B cell (primary cell): ENCODE results near the gene SCYGR1. TPM values are rescaled to one million over a fixed set of nuclear protein-coding genes. Genes with fewer than 3 reads are reported as not detected.
A peak's percentile ranks its signal among the peaks of the same experiment; 100 is the strongest.

ENCODE experiments used
- ATAC-seq: fragments of 200-7000 bp; cut with Tn5 transposase; one replicate; pipeline ENCODE4 v1.10.0; 2021; ENCODE audit warnings: low read depth, mild to moderate bottlenecking, moderate number of reproducible peaks, moderate library complexity
- CTCF ChIA-PET: fragments of 350-600 bp; sonication (Branson Sonifier 250); formaldehyde crosslinking; loops from one replicate; lab custom pipeline; 2021; ENCODE audit warnings: antibody characterized with exemption, inconsistent platforms; lab: Charles Lee
- POLR2A ChIA-PET: fragments of 350-600 bp; sonication (Branson Sonifier 250); formaldehyde crosslinking; loops from one replicate; lab custom pipeline; 2021; ENCODE audit warnings: antibody characterized with exemption; lab: Charles Lee
- DNase-seq: peaks from one replicate; pipeline ENCODE4 v3.0.0; 2013
- H2AFZ ChIP-seq: 2 replicates; pipeline ENCODE4 v1.6.1; 2012; ENCODE audit warnings: mild to moderate bottlenecking, low read depth, low read length; ENCODE audit not compliant: insufficient read depth, poor library complexity, severe bottlenecking
- H3K27ac ChIP-seq, 2 donors: 1 replicate in 1 of 2; 2 replicates in 1 of 2; pipeline ENCODE4 v1.5.1; 2012 to 2013; ENCODE audit warnings: low read length in 2 of 2, mild to moderate bottlenecking in 2 of 2, moderate library complexity in 1 of 2
- H3K27me3 ChIP-seq, 4 experiments: fragments of 200-600 bp in 1 of 4; sonication (generic) in 1 of 4; replicated peaks in 1 of 4; 1 replicate in 2 of 4; 2 replicates in 2 of 4; pipeline versions ENCODE4 v1.6.1 to v1.7.0; 2013 to 2016; ENCODE audit warnings: low read length in 3 of 4, mild to moderate bottlenecking in 2 of 4, mixed read lengths in 1 of 4, moderate library complexity in 1 of 4; ENCODE audit not compliant: insufficient read depth in 4 of 4, control insufficient read depth in 3 of 4; ENCODE audit errors: control extremely low read depth in 1 of 4
- H3K36me3 ChIP-seq, 2 experiments: replicated peaks in 1 of 2; 1 replicate in 1 of 2; 2 replicates in 1 of 2; pipeline versions ENCODE4 v1.6.1 to v1.7.1; 2013; ENCODE audit warnings: low read length in 1 of 2; ENCODE audit not compliant: insufficient read depth in 2 of 2, control insufficient read depth in 1 of 2; ENCODE audit errors: control extremely low read depth in 1 of 2, extremely low read depth in 1 of 2
- H3K4me1 ChIP-seq, 2 donors: fragments of 200-600 bp in 1 of 2; sonication (generic) in 1 of 2; 1 replicate in 1 of 2; 2 replicates in 1 of 2; pipeline versions ENCODE4 v1.5.1 to v1.6.1; 2013 to 2017; ENCODE audit warnings: low read length in 2 of 2; ENCODE audit not compliant: control insufficient read depth in 2 of 2, insufficient read depth in 2 of 2
- H3K4me2 ChIP-seq: replicated peaks from 2 replicates; pipeline ENCODE3; 2012; ENCODE audit warnings: mild to moderate bottlenecking, low read depth, low read length; ENCODE audit not compliant: poor library complexity, severe bottlenecking
- H3K4me3 ChIP-seq, 5 experiments: fragments of 200-600 bp in 1 of 5; sonication (generic) in 1 of 5; 1 replicate in 3 of 5; 2 replicates in 2 of 5; pipeline versions ENCODE4 v1.5.1 to v1.7.0; 2011 to 2016; ENCODE audit warnings: low read length in 4 of 5, mild to moderate bottlenecking in 4 of 5, low read depth in 2 of 5, control low read depth in 1 of 5, moderate library complexity in 1 of 5; ENCODE audit not compliant: insufficient read depth in 1 of 5; ENCODE audit errors: control extremely low read depth in 1 of 5, extremely low read depth in 1 of 5
- H3K79me2 ChIP-seq: fragments of 200-600 bp; sonication (generic); one replicate; pipeline ENCODE4 v1.6.0; 2016; ENCODE audit warnings: low read length; ENCODE audit not compliant: control insufficient read depth, insufficient read depth
- H3K9ac ChIP-seq: fragments of 200-600 bp; sonication (generic); 2 replicates; pipeline ENCODE4 v1.6.1; 2017; ENCODE audit warnings: mild to moderate bottlenecking, low read length, moderate library complexity
- H3K9me3 ChIP-seq, 3 donors: one replicate each; pipeline versions ENCODE4 v1.6.1 to v1.7.1; 2013; ENCODE audit warnings: low read length in 2 of 3; ENCODE audit not compliant: control insufficient read depth in 2 of 3, insufficient read depth in 1 of 3; ENCODE audit errors: control extremely low read depth in 1 of 3
- H4K20me1 ChIP-seq: 2 replicates; pipeline ENCODE4 v1.6.0; 2012; ENCODE audit warnings: mild to moderate bottlenecking, low read length; ENCODE audit not compliant: insufficient read depth, control insufficient read depth, poor library complexity, severe bottlenecking
- H3K27ac Mint-ChIP-seq: one replicate; pipeline ENCODE4 v1.8.0; 2021; ENCODE audit warnings: mixed read lengths
- H3K27me3 Mint-ChIP-seq: one replicate; pipeline ENCODE4 v1.8.0; 2021; ENCODE audit warnings: mixed read lengths
- H3K4me1 Mint-ChIP-seq: one replicate; pipeline ENCODE4 v1.8.0; 2021; ENCODE audit warnings: mixed read lengths
- H3K4me3 Mint-ChIP-seq: one replicate; pipeline ENCODE4 v1.8.0; 2021; ENCODE audit warnings: mixed read lengths
- H3K9me3 Mint-ChIP-seq: one replicate; pipeline ENCODE4 v1.8.0; 2022; ENCODE audit warnings: mixed read lengths; ENCODE audit not compliant: insufficient read depth
- EZH2 ChIP-seq: IDR thresholded peaks from 2 replicates; pipeline ENCODE4 v1.6.1; 2012; ENCODE audit warnings: borderline replicate concordance, low read depth, mild to moderate bottlenecking, moderate library complexity, low read length; ENCODE audit not compliant: insufficient read depth, poor library complexity, severe bottlenecking
- WGBS: methylation state at CpG from one replicate; pipeline ENCODE4 v1.1.5; 2013; ENCODE audit warnings: missing lambda C conversion rate; ENCODE audit not compliant: insufficient coverage; 5-methylcytosine and 5-hydroxymethylcytosine counted together
- intact Hi-C: fragments of 100-400 bp; cut with micrococcal nuclease; formaldehyde crosslinking; loops from one replicate; pipeline ENCODE4 v1.10.0; 2022
- polyA plus RNA-seq: library from polyadenylated mRNA; depleted of rRNA; stranded (reverse); fragments of >200 nt; gene quantifications from 2 replicates; pipeline ENCODE4 v1.2.3, GENCODE V29; 2012
- total RNA-seq, 2 donors: library from RNA; stranded (reverse); fragments of 120-200 nt in 1 of 2; gene quantifications; 1 replicate in 1 of 2; 2 replicates in 1 of 2; pipeline versions ENCODE4 v1.2.3 to v1.2.4, GENCODE V29; 2013 to 2022
- TF ChIP-seq, protein P1 (sequence below): fragments of 200-600 bp; IDR thresholded peaks from one replicate; pipeline ENCODE4 v1.8.0; 2022; ENCODE audit warnings: antibody characterized with exemption, mild to moderate bottlenecking

Gene SCYGR1
- total and polyA plus RNA-seq, 2 donors (not counting 1 experiment from before 2014, with no cell fraction given), result not detected

DNA sequence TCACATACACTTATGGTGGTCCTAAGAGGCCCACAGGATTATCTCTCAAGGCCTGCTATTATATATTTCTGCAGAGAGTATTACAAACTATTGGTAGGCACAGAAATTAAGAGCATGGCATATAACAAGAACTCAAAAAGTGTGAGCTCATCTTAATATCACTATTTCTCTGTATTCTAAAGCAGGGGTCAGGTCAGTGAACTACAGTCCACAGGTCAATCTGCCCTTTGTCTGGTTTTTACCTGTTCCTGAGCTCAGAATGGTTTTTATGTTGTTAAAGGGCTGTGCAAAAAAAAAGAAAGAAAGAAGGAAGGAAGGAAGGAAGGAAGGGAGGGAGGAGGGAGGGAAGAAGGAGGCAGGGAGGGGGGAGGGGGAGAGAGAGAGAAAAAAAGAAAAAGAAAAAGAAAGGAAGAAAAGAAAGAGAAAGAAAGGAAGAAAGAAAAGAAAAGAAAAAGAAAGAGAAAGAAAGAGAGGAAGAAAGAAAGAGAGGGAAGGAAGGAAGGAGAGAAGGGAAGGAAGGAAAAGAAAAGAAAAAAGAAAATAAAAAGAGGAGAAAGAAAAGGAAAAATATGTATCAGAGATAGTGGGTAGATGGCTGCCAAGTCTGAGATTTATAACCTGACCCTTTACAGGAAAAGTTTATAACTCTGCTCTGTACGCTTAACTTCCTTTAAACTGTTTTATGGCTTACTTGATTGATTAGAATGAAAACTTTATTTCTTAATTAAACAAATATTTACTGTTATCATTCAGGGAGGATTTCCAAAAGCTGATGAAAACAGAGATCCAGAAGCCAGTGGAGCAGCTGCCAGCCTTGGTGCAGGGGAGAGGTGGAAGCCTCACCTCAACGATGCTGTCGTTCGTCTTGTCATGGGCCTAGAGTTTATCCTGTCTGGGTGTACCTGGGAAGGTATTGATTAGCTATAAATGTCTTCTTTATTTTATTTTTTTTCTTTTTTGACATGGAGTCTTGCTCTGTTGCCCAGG lies 11.2 kb upstream of the SCYGR1 start:
- H3K27me3 Mint-ChIP-seq, result no peaks in the 10 kb centered on the region
- H3K9me3 ChIP-seq, result no peaks in the 10 kb centered on the region
- ChIA-PET CTCF (interaction anchor here (0.9 kb wide), 1 partner anchor 14 kb away, joined by 3 read pairs; no protein-coding TSS in a partner anchor), POLR2A (no interaction called here)
- H3K36me3 ChIP-seq, result no peaks in the 10 kb centered on the region
- DNase-seq, result no peak
- H3K27ac ChIP-seq, result no peak overlapping the region
- no peaks in the 10 kb centered on the region for H3K9me3 Mint-ChIP-seq
- TF ChIP-seq, protein P1, sequence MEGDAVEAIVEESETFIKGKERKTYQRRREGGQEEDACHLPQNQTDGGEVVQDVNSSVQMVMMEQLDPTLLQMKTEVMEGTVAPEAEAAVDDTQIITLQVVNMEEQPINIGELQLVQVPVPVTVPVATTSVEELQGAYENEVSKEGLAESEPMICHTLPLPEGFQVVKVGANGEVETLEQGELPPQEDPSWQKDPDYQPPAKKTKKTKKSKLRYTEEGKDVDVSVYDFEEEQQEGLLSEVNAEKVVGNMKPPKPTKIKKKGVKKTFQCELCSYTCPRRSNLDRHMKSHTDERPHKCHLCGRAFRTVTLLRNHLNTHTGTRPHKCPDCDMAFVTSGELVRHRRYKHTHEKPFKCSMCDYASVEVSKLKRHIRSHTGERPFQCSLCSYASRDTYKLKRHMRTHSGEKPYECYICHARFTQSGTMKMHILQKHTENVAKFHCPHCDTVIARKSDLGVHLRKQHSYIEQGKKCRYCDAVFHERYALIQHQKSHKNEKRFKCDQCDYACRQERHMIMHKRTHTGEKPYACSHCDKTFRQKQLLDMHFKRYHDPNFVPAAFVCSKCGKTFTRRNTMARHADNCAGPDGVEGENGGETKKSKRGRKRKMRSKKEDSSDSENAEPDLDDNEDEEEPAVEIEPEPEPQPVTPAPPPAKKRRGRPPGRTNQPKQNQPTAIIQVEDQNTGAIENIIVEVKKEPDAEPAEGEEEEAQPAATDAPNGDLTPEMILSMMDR, result peak; percentile 38
- TF ChIP-seq EZH2, result no peak
- H3K4me2 ChIP-seq, result no peak overlapping the region
- no peaks in the 10 kb centered on the region for H4K20me1 ChIP-seq
- intact Hi-C loops, result no loop called here
- no peak overlapping the region for H3K4me3 ChIP-seq
- no peaks in the 10 kb centered on the region for H3K79me2 ChIP-seq
- no peak for ATAC-seq
- no peaks in the 10 kb centered on the region for H3K27me3 ChIP-seq
- no peak overlapping the region for H3K27ac Mint-ChIP-seq
- no peak overlapping the region for H3K4me3 Mint-ChIP-seq
- H3K4me1 Mint-ChIP-seq, result peaks cover 26% of the 10 kb centered on the region
- H2AFZ ChIP-seq, result no peak overlapping the region
- H3K9ac ChIP-seq, result no peak overlapping the region
- WGBS, result 100% methylated on average over 1 of the region's 4 CpGs
- peaks cover 7 to 14% of the 10 kb centered on the region in 2 donors for H3K4me1 ChIP-seq

DNA sequence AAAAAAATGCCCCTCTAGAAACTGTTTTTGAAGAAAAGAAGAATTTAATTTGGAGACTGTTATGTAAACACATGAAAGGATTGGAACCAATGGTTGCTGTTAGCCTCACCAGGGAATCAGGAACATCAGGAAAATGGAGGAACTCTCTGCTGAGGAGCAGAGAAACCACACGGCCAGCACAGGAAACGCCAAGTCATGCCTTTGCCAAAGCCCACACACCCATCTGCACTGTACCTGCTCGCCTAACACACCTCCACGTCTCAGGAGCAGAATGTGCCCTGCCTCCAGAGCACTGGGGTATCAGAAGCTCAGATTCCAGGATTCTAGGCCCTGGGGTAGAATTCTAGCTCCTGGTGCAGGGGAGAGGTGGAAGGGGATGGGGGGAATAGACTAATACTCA lies 9.8 kb upstream of the SCYGR1 start:
- POLR2A ChIA-PET, result no interaction called here
- TF ChIP-seq, protein P1, result no peak
- no peak for TF ChIP-seq EZH2
- CTCF ChIA-PET, result no interaction called here
- intact Hi-C loops, result no loop called here
- H3K36me3 ChIP-seq, result no peaks in the 10 kb centered on the region
- no peaks in the 10 kb centered on the region for H4K20me1 ChIP-seq
- no peak overlapping the region for H3K27ac Mint-ChIP-seq
- H3K4me2 ChIP-seq, result no peak overlapping the region
- H3K9ac ChIP-seq, result no peak overlapping the region
- DNase-seq (no peak), ATAC-seq (no peak)
- peaks cover 34% of the 10 kb centered on the region for H3K4me1 Mint-ChIP-seq
- H3K4me3 Mint-ChIP-seq, result no peak overlapping the region
- H3K79me2 ChIP-seq, result no peaks in the 10 kb centered on the region
- H3K4me3 ChIP-seq, result no peak overlapping the region
- H2AFZ ChIP-seq, result peak overlapping the region; percentile 32
- H3K27me3 Mint-ChIP-seq, result no peaks in the 10 kb centered on the region
- no peaks in the 10 kb centered on the region for H3K27me3 ChIP-seq
- H3K9me3 Mint-ChIP-seq, result no peaks in the 10 kb centered on the region
- 39% methylated on average over 2 of the region's 4 CpGs for WGBS
- H3K9me3 ChIP-seq, result no peaks in the 10 kb centered on the region
- H3K4me1 ChIP-seq, result peaks cover 21 to 25% of the 10 kb centered on the region in 2 donors
- H3K27ac ChIP-seq, result no peak overlapping the region
